Measurements from ENCODE around the gene ZNF619.
A peak's percentile ranks its signal among the peaks of the same experiment; 100 is the strongest.

The ZNF619 gene

GRCh38 chr3:40465456-40465855, 11.5 kb upstream of the ZNF619 start:
- no peak for DNase-seq

GRCh38 chr3:40468018-40468417, 8.9 kb upstream of the ZNF619 start:
- no peak for DNase-seq

- DNase-seq, result no peak
Measured at GRCh38 chr3:40470701-40471100, 6.2 kb upstream of the ZNF619 start.

GRCh38 chr3:40477666-40478065, 744 bp downstream of the ZNF619 start:
- DNase-seq, result no peak

DNA sequence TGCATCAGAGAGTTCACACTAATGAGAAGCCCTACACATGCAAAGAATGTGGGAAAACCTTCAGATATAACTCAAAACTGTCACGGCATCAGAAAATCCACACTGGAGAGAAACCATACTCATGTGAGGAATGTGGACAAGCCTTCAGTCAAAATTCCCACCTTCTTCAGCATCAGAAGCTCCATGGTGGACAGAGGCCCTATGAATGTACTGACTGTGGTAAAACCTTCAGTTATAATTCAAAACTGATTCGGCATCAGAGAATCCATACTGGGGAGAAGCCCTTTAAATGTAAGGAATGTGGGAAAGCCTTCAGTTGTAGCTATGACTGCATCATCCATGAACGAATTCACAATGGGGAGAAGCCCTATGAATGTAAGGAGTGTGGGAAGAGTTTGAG, 10.2 kb downstream of the ZNF619 start:
- DNase-seq, result no peak

GRCh38 chr3:40490916-40491315, 14.0 kb downstream of the ZNF619 start:
- DNase-seq, result no peak

- DNase-seq, result no peak
Measured at GRCh38 chr3:40494698-40495097, 17.8 kb downstream of the ZNF619 start.

DNA sequence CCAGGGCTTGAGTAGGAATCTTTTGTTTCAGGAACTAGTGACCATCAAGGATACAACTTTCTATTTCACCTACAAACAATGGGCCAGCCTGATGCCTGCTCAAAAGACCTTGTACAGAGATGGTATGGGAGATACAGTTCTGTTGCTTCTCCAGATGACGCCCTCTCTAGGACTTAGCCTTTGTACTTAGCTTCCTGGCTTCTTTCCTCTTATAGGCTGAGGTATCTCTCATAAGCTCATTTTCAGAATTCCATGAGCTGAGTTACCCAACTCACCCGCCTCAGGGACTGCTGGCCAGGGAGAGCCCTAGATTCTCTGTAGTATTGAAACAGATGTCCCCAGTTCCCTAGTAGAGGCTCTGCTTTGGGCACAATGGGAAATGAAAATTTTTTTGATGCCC, 20.4 kb downstream of the ZNF619 start:
- no peak for DNase-seq

GRCh38 chr3:40499952-40500351, 23.0 kb downstream of the ZNF619 start:
- no peak for DNase-seq

DNA sequence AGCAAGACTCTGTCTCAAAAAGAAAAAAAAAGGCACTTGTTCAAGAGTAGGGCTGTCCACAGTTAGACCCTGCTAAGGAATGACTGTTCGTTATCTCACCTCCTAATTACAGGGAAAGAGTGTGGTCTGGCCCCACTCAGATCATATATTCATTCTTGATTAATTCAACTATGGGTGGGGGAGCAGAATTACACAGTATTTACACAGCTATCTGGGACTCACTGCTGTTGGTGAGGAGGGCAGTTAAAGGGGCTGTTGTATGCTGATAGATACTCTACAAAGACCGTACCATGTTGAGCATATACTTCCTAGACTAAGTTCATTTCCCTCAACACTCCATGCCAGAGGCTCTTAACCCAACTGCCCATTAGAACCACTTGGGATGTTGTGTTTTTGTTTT, 25.1 kb downstream of the ZNF619 start:
- DNase-seq, result no peak

DNA sequence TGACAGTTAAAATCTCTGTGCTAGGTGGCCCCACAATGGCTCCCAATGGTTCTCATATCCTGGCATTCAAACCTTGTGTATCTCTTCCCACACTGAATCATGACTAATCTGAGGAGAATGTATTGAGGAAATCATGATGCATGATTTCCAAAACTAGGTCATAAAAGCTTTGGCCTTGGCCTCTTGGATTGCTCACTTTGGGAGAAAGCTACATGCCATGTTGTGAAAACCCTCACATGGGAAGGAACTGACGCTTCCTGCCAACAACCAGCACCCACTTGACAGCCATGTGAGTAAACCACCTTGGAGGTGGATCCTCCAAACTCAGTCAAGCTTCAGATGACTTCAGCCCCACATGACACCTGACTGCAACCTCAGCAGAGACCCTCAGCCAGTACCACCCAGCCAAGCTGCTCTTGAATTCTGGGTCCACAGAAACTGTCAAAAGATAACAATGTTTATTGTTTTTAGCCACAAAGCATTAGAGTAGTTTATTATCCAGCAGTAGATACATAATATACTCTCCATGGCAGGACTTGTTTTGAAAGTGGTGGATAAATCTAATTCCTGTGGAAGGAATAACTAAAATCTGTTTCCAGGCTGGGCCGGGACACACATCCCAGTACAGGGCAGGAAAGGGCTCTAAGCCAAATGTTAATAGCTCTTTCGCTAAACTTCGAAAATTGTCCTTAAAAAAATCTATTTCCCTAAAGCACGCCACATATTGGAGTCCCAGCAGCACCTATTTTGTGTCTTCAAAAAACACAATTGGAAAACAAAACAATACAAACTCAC, 27.9 kb downstream of the ZNF619 start:
- DNase-seq, result peak; percentile 6

DNA sequence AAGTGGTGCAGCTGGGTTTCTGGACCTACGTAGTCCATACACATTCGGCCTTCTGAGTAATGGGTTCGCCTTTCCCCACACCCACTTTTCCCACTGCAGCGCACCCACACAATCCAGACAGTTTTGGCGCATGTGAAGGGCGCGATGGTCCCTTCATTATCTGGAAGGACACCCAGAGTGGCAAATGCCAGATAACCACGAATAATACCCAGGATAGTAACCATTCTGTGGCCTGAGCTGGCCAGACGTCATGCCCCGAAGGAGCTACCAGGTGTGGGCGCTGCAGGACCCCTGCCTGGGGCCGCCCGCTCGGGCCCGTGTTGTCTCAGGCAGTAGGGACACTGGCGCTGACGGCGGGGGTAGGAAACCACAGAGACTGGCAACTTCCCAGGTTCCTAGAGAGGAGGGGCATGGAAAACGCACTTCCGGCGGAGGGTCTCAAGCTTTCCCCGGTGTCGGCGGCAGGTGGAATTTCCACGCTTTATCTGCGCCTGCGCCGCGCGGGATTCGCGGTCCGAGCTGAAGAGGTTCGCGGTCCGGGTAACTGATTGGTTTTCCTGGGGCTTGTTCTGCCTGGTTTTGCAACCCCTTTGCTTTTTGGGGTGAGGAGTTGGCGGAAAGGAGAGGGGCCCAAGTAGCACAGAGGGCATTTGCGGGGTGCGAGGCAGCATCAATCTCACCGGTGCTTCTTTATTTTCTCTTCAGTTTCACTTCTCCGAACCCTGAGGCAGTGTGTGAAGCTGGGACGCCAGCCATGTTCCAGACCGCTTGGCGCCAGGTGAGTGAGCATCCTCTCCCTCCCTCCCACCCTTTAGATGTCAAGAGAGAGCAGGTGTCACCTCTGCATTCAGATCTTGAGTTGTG, 28.9 kb downstream of the ZNF619 start, which contains the start of gene ZNF620:
TSS of gene ZNF620 (plus strand) at position 441 of the 864 bp plus-strand sequence. CDS start at position 755, 314 bp downstream.
- peak; percentile 96 for DNase-seq

DNA sequence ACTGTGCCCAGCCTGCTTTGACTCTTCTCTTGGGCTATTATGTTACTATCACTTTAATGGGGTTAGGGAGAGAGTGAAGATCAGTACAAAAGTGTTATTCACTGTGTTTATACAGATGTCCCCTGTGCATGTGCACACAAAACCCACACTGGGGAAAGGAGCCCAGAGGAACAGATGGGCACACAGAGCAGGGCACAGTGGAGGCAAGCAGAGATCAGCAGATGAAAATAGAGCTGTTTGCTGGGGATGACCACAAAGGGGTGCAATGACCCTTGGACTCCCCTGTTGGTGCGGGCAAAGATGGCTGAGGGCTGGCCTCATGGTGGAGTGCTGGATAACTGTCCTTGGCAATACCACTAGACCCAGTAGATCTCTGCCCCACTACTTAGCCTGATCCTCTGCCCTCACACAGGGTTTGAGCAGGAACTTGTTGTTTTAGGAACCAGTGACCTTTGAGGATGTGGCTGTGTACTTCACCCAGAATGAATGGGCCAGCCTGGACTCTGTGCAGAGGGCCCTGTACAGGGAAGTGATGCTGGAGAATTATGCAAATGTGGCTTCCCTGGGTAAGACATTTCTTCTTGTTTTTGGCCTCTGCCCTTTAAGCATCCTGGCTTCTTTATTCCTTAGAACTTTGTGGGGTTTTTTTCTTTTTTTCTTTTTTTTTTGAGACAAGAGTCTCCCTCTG, 34.3 kb downstream of the ZNF619 start:
- DNase-seq, result no peak

GRCh38 chr3:40516201-40516600, 39.3 kb downstream of the ZNF619 start:
- DNase-seq, result no peak

- DNase-seq, result no peak
Measured at GRCh38 chr3:40518067-40518466, 41.1 kb downstream of the ZNF619 start.

- DNase-seq, result no peak
Measured at GRCh38 chr3:40518848-40519247, 41.9 kb downstream of the ZNF619 start.

- DNase-seq, result no peak
Measured at GRCh38 chr3:40521254-40521653, 44.3 kb downstream of the ZNF619 start.

- no peak for DNase-seq
Measured at GRCh38 chr3:40523781-40524180, 46.9 kb downstream of the ZNF619 start.

DNA sequence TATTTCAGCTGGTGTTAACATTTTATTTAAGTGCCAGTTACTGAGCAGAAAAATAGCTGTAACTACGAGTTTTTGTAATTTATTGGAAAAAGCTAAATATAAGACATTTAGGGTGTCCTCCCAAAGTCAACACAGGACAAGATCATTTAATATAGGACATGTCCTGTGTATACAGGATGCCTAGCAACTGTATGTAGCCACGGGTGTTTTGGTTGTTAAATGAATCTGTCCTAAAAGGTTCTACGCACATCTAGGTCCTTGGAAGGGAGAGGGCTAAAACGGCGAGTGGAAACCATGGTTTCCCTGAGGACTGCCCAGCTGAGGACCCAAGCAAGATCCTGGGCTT, 47.3 kb downstream of the ZNF619 start:
- no peak for DNase-seq

- DNase-seq, result peak; percentile 93
Measured at GRCh38 chr3:40524568-40525285, 47.8 kb downstream of the ZNF619 start, which contains the start of gene ZNF621. TSS of gene ZNF621 (plus strand) at chr3:40524960. CDS start at chr3:40525841, 881 bp downstream.

- DNase-seq, result no peak
Measured at GRCh38 chr3:40528426-40528825, 51.5 kb downstream of the ZNF619 start.

- no peak for DNase-seq
Measured at GRCh38 chr3:40532252-40532651, 55.3 kb downstream of the ZNF619 start.

DNA sequence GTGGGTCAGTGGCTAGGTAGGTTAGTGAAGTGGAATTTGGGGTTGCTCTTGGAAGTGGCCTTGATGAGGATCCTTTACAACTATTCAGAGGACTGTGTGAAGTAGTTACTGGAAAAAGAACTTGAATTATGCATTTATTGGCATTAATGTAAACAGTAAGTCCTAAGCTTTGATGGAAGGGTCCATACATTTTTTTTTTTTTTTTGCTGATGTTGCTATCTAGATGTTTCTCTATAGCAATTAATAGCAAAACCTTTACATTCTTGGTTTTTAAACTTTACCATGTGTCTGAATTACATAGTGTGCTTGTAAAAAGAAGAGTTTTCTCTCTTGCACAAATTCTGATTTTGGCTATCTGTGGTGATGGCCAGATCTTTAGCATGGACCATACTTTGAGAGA, 57.4 kb downstream of the ZNF619 start:
- DNase-seq, result no peak
